Esophagus muscularis mucosa (tissue), 4 donors: ENCODE results near the gene FREM1.

ENCODE experiments used
- CTCF ChIP-seq, 3 experiments: fragments of 200-600 bp in 2 of 3; fragments of 450-650 bp in 1 of 3; sonication (generic) in 2 of 3; IDR thresholded peaks; one replicate each; pipeline ENCODE4 v1.5.1; 2017 to 2019; ENCODE audit warnings: antibody characterized with exemption in 3 of 3, mild to moderate bottlenecking in 2 of 3, moderate library complexity in 1 of 3
- EP300 ChIP-seq: sonication (generic); formaldehyde crosslinking; IDR thresholded peaks from one replicate; pipeline ENCODE4 v1.6.1; 2017; ENCODE audit warnings: antibody characterized with exemption
- POLR2A ChIP-seq: fragments of 450-650 bp; IDR thresholded peaks from one replicate; pipeline ENCODE4 v1.6.1; 2017; ENCODE audit warnings: antibody characterized with exemption, moderate library complexity, mild to moderate bottlenecking, low read depth
- POLR2AphosphoS5 ChIP-seq, 2 donors: sonication (generic); formaldehyde crosslinking; IDR thresholded peaks; one replicate each; pipeline ENCODE4 v1.6.1; 2017; ENCODE audit warnings: antibody characterized with exemption in 2 of 2

GRCh38 chr9:14827805-14828204, 82.4 kb downstream of the FREM1 start:
- TF ChIP-seq CTCF (IDR thresholded peaks at IDR 0.05) (no peak), POLR2AphosphoS5 (IDR thresholded peaks at IDR 0.05) (no peak), POLR2A (no peak), EP300 (no peak)
